Fibroblast of skin of right biceps (primary cell): ENCODE results near the gene CSNK2A3.
A peak's percentile ranks its signal among the peaks of the same experiment; 100 is the strongest.

ENCODE experiments used
- DNase-seq: peaks from one replicate; pipeline ENCODE4 v3.0.0-alpha.2; 2013

Gene CSNK2A3

DNA sequence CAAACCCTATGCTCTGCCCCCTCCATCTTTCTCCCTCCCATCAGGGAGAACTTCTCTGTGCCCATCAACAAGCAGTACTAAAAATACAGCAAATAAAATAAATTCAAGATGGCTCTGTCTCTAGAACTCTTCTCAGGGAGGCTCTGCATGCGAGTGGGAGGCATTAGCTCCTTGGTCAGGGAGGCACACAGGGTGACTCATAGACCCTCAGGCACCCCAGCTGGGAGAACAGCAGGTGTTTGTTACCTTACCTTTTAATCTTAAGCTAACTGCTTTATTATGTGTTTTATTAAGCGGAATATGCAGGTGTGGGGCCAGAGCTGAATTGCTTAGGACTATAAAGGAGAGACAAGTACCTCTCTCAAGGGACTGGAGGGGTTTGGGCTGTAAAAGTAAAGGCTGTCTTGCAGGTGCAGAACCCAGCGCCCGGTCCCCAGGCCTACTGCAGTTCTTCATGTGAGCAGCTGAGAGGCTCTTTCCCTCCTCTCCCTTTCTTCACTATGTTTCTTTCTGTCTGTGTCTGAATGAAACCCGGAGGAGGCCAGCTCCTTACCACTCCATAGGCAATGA lies 20.8 kb downstream of the CSNK2A3 start:
- no peak for DNase-seq

DNA sequence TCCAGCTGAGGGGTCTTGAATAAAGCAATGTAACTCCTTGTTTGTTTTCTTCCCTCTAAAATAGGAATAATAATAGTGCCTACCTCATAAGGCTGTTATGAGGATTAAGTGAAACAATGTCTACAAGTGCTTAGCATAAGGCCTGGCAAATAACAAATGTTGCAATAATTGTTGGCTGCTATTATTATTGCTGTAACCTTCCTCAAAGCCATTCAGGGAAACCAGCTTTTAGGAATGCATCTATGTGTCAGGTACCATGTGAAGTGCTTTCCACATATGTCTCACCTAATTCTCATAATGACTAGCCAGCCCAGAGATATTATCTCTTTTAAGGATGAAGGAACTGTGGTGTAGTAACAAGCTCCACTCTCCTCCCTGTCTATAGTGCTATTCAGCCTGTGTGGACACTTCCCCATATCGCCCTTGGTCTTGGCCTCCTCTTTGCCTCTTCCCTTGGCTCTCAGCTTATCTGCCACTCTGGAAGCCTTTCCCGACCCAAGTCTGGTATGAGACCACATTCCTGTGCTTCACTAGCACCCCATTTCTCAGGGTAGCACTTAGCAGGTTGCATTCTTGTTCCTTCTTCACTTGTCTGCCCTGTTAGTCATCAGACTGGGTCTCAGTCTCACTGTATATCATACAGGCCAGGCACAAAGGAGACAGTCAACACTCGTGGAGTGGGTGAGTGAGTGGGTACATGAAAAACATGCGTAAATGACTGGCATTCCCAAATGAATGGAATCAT lies 23.8 kb downstream of the CSNK2A3 start:
- DNase-seq, result no peak

DNA sequence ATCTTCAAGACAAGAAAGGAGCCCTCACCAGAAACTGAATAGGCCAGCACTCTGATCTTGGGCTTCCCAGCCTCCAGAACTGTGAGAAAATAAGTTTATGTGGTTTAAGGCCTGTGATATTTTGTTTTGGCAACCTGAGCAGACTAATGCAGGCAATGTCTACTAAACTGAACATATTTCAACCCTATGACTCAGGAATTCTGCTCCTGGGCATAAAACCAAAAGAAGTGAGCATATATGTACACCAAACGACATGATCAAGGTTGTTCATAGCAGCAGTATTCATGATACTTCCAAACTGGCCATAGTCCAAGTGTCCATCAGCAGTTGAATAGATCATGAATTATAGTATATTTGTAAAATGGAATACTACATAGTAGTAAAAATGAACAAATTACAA lies 29.0 kb downstream of the CSNK2A3 start:
- DNase-seq, result peak; percentile 17

DNA sequence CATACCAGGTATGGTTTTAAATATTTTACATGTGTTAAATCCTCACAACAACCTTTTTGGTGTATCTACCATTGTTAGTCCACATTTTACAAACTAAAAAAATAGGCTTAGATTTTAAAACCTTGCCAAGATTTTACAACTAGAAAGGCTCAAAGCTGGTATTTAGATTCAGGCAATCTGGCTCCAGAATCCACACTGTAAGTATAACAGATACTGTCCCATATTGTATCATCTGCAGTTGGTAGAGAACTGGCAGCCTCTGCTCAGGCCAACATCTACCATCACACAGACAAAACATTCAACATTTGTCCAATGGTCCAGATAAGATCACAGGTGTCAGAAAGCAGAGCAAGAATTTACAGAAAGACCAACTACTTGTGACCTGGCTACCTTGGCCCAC lies 30.9 kb downstream of the CSNK2A3 start:
- DNase-seq, result no peak

DNA sequence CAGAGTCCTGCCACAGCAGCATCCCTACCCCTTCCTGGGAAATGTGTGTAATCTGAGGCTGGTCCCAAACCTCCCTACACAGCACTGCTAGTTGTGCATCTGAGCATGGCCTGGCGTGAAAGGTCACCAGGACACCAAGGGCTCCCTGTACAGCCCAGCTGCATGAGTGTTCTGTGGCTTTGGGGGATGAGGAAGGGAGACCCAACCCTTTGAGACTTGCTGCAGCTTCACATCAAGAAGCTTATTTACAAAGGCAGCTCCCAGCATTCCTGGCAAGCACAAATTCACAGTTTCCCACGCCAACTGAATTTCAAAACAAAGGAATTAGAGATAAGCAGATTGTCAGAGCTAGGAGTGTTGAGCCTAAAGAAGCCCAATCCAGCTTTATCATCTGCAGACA lies 32.2 kb downstream of the CSNK2A3 start:
- DNase-seq, result no peak

DNA sequence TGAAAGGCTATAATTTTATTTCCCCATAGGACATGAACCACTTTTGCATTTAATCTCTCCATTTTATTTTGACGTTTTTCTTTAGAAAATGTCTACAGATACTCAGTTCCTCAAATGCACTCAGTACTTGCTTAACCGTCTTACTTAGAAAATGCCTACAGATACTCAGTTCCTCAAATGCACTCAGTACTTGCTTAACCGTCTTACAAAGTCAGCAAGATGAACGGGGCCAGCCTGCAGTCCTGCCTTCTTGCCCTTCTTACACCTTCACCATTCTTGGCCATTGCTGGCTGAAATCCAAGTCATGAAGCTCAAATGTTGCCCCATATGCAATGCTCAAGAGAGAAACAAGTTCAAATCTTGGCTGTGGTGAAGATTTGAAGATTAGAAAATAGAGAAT lies 34.1 kb downstream of the CSNK2A3 start:
- no peak for DNase-seq

DNA sequence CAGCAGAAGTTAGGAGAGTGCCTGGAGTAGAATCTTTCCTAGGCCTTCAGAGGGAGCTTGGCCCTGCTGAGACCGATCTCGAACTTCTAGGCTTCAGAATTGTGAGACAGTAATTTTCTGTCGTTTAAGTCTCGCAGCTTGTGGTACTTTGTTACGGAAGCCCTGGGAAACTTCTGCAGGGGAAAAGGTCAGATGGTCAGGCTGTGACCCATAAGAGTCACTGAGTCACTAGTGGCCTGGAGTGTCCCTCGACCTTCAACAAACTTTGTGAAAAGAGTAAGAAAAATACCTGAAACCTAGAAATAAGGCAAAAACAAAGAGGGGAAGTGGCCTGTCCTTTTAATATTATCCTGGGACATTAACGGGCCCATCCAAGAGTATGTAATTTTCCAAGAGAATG lies 34.6 kb downstream of the CSNK2A3 start:
- no peak for DNase-seq

DNA sequence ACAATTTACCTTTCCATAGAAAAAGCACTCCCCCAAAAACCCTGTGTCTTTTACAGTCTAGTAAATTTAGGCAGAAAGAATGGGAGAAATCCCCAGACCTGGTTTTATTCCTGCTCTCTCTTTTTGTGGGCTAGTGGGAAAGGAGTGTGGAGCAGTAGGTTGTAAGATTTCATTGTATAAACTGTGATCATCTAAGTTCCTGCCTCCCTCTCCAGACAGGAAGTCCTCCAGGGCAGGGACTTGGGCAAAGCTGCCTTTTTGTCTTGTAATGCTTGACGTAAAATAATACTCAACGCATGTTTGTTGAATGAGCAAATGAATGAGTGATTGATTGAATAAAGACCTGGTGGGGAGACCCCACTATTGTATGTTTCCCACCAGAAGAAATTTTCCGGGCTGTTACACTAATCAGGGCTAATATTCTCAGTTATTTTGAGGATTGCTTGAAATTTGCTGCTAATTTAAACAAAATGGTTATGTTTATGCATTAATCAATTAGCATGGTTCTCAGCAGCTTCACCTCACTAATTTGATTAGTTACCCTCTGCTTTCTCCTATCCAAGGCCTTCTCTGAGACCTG lies 36.3 kb downstream of the CSNK2A3 start:
- DNase-seq, result no peak

DNA sequence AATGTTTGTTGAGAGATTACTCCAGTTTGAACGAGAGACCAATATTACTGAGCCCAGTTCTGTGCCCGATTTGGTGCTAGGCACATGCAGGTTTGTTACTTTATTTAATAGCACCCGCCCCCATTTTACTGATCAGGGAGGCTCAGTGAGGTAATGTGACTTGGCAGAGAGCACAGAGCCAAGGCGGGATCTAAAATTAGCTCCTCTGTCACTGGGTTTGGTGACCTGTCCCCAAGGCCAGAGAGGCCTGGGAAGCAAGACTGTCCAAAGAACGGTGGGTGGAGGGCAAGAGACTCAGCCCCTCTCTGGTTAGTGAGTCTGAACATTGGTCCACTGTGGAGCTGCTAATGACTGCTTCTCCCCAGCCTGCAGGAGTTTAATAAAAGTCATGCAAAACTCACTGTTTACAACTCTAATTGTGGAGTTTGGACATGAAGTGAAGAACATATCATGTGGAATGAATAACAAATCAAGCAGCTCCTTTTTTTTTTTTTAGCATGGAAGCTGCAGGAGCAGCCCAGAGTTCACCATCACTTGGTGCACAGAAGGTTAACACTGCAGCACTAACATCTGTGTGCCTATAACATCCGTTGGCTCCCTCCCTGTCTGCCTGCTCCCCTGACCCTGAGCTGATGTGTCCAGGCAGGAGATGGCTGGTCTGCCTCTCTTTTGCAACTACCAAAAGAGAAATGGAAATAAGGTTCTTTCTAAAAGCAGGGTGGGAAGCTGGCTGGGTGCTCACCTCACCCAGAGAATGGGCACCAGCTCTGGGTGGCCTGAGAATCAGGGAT lies 39.0 kb downstream of the CSNK2A3 start:
- DNase-seq, result no peak

DNA sequence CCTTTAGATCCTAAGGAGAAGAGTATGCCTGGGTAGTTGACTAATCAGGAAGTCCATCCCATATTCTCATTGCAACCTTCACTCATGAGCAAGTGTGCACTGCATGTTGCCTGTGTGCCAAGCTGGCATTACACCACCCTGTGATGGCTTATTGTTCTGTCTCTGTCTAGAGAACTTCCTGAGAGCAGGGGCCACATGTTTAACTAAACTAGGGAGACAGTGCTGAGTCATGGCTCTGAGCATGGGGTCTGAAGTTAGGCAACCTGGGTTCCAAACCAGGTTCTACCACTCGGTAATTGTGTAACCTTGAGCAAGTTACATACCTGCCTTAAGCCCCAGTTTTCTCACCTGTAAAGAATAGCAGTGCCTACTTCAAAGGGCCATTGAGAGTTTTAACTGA lies 39.6 kb downstream of the CSNK2A3 start:
- peak; percentile 7 for DNase-seq

DNA sequence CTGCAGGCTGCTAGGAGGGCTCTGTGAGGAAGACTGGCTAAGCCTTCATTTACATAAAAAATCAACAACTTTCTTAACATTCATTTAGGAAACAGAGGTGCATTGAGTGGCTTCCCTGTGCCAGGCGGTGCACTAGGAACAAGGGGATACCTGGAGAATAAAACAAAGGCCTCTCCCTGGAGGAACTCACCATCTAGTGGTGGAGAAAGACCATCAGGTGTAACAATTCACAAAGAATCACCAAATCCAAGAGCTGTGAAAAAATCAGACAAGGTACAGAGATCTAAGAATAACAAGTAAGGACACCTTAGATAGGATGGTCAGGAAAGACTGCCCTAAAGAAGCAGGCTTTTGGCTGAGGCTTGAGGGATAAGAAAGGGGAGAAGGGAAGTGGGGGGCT lies 40.3 kb downstream of the CSNK2A3 start:
- DNase-seq, result no peak

DNA sequence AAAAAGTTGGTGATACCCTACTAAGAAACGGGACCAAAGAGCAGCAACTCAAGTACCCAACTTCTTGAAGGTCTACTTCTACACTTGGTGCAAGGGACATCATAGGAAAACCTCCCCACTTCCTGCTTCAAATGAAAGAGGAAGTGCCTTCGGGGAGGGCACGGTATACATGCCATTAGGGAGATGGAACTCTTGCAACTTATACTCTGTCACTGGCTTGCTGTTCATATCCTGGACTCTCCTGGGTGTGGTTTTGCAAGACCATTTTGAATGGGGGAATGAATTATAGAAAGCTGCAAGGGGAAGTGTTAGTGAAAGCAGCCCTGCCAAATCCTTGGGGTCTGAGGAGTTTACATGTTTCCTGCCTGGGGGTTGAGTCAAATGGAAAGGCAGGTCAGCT lies 41.9 kb downstream of the CSNK2A3 start:
- no peak for DNase-seq

DNA sequence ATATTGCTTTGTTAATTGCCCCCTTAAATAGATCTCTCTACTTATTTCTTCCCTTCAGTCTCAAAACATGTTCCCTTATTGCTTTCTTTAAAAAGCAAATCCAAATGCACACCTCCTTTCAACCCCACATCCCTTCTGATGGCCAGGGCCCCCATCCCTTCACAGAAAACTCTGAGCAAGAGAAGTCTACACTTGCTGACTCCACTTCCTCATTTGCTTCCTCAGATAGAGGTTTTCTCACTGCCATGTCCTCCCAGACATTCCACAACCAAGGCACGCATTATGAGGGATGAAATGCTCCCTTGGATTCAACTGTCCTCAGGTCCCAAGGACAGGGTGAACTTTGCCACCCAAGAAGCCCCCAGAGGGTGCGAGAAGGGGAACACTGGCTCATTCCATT lies 43.1 kb downstream of the CSNK2A3 start:
- no peak for DNase-seq

DNA sequence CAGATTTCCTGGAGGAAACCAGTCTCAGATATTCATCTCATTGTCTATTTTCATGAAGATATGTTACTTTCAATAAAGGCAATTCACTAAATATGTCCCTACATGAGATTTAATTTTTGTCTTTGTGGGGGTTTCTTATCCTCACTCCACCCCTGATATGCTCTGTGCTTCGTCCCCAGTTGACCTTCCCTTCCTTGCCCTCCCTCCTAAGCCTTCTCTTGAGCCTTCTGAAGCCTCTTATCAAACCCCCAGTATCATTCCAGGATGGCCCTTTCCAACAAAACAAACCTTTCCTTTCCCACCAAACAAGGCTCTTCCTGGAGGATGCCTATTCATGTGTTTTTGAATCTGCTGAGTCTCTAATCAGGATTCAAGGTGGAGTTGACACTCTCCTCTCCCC lies 44.8 kb downstream of the CSNK2A3 start:
- DNase-seq, result no peak

DNA sequence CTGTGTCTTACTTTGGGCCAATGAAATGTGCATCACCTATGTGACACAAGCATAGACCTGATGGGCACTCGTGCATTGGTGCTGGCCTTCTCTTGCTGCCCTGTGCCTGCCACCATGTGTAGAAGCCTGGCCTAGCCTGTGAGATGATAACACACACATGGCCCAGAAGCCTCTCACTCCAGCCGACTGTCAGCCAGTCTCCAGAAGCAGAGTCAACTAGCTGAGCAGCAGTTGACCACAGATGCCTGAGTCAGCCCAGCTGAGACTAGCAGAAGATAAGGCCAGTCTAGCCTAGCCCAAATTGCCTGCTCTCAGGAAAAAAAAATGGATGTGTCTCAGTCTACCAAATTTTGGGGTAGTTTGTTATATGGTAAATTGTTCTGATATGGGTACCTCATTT lies 46.2 kb downstream of the CSNK2A3 start:
- DNase-seq, result no peak

DNA sequence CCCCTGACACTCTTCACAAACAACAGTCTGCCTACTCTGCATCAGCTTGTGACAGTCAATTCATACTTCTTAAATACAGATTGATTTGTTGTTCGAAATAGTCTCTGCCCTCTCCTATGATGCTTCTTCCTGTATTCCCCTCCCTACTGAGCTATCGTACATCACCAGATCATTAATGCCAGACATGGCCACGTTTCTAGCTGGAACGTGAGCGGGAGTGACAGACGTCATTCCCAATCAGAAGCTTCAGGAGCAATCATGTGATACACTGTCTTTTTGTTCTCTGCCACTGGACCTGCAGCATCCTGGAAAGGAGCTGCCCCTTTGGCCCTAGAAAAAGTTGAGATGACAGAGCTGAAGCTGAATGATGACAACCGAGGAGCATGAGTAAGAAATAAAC lies 48.5 kb downstream of the CSNK2A3 start:
- no peak for DNase-seq

DNA sequence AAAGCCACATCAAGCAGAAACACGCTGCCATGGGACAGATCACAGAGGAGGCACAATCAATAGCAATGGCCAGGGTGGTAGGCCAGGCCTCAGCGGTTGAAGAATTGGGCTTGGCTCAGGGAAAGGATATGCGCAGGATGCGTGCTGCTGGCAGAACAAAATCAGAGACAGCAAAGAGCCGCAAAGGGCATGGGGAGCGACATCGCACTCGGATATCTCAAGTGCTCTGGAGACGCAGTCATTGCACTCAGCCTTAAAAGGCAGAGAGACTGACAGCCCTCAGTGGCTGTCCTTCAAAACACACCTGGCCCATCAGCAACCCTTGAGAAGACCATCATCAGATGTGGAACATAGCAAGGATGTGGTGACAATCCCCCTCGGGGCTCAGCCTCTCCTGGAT lies 50.5 kb downstream of the CSNK2A3 start:
- DNase-seq, result no peak
